ENCODE results near the gene KCNE3.

The KCNE3 gene

GRCh38 chr11:74468058-74468457 lies 709 bp upstream of the KCNE3 start:
- no peak overlapping the region for H3K27ac ChIP-seq (replicated peaks)
- H3K27me3 ChIP-seq (ENCODE audit: insufficient read depth, poor library complexity, severe bottlenecking): no peaks in the 10 kb centered on the region
- DNase-seq (ENCODE audit: low read depth in 1 of 2, low spot score in 1 of 2): no peak
- H3K4me3 ChIP-seq (replicated peaks; ENCODE audit: insufficient read depth, low read length): no peak overlapping the region
- TF ChIP-seq CTCF (IDR thresholded peaks at IDR 0.05; ENCODE audit: insufficient read depth, low read length): no peak
- no peak for TF ChIP-seq POLR2AphosphoS5 (IDR thresholded peaks at IDR 0.05; ENCODE audit: low read depth)
- no peak for TF ChIP-seq SPI1 (IDR thresholded peaks at IDR 0.05; ENCODE audit: borderline replicate concordance, low read depth)
- TF ChIP-seq REST (IDR thresholded peaks at IDR 0.05; ENCODE audit: insufficient replicate concordance, low read depth): no peak
- TF ChIP-seq GABPA (IDR thresholded peaks at IDR 0.05; ENCODE audit: low read depth): no peak

- H3K4me3 ChIP-seq (replicated peaks; ENCODE audit: insufficient read depth, low read length): no peak overlapping the region
- H3K27me3 ChIP-seq (ENCODE audit: insufficient read depth, poor library complexity, severe bottlenecking): no peaks in the 10 kb centered on the region
- no peak for DNase-seq (ENCODE audit: low read depth in 1 of 2, low spot score in 1 of 2)
- no peak for TF ChIP-seq GABPA (IDR thresholded peaks at IDR 0.05; ENCODE audit: low read depth)
- TF ChIP-seq REST (IDR thresholded peaks at IDR 0.05; ENCODE audit: insufficient replicate concordance, low read depth): no peak
- TF ChIP-seq CTCF (IDR thresholded peaks at IDR 0.05; ENCODE audit: insufficient read depth, low read length): no peak
- no peak for TF ChIP-seq SPI1 (IDR thresholded peaks at IDR 0.05; ENCODE audit: borderline replicate concordance, low read depth)
- TF ChIP-seq POLR2AphosphoS5 (IDR thresholded peaks at IDR 0.05; ENCODE audit: low read depth): no peak
- no peak overlapping the region for H3K27ac ChIP-seq (replicated peaks)
These were observed 2.0 kb downstream of the KCNE3 start for GRCh38 chr11:74465291-74465708.

- H3K4me3 ChIP-seq (replicated peaks; ENCODE audit: insufficient read depth, low read length): no peak overlapping the region
- H3K27ac ChIP-seq (replicated peaks): no peak overlapping the region
- H3K27me3 ChIP-seq (ENCODE audit: insufficient read depth, poor library complexity, severe bottlenecking): no peaks in the 10 kb centered on the region
- peak; percentile 69; the same call in 1 of the 2 replicates for TF ChIP-seq SPI1 (IDR thresholded peaks at IDR 0.05; ENCODE audit: borderline replicate concordance, low read depth)
- TF ChIP-seq POLR2AphosphoS5 (IDR thresholded peaks at IDR 0.05; ENCODE audit: low read depth): no peak
- peak in 1 of 2 experiments; percentile 10 for DNase-seq (ENCODE audit: low read depth in 1 of 2, low spot score in 1 of 2)
These were observed 2.6 kb downstream of the KCNE3 start for GRCh38 chr11:74464746-74465145.

GRCh38 chr11:74463216-74463615 lies 4.1 kb downstream of the KCNE3 start:
- Histone ChIP-seq H3K27me3 (ENCODE audit: insufficient read depth, poor library complexity, severe bottlenecking) (no peaks in the 10 kb centered on the region), H3K4me3 (replicated peaks; ENCODE audit: insufficient read depth, low read length) (no peak overlapping the region), H3K27ac (replicated peaks) (peak overlapping the region; percentile 79; the same call in 1 of the 2 replicates)
- TF ChIP-seq CTCF (IDR thresholded peaks at IDR 0.05; ENCODE audit: insufficient read depth, low read length): no peak
- TF ChIP-seq SPI1 (IDR thresholded peaks at IDR 0.05; ENCODE audit: borderline replicate concordance, low read depth): no peak
- no peak for TF ChIP-seq REST (IDR thresholded peaks at IDR 0.05; ENCODE audit: insufficient replicate concordance, low read depth)
- no peak for TF ChIP-seq POLR2AphosphoS5 (IDR thresholded peaks at IDR 0.05; ENCODE audit: low read depth)
- TF ChIP-seq GABPA (IDR thresholded peaks at IDR 0.05; ENCODE audit: low read depth): no peak
- DNase-seq (ENCODE audit: low read depth in 1 of 2, low spot score in 1 of 2): no peak
